HG02798 (cell line): ENCODE measurements around the gene IFT122.

ENCODE experiments used
- ATAC-seq: cut with Tn5 transposase; IDR thresholded peaks from one replicate; pipeline ENCODE4 v1.9.1; 2021; ENCODE audit warnings: mild to moderate bottlenecking; ENCODE audit not compliant: unreplicated experiment, poor library complexity

IFT122 gene

GRCh38 chr3:129563850-129564535 lies 124.0 kb downstream of the IFT122 start:
- ATAC-seq, result no peak

- no peak for ATAC-seq
These were observed 125.1 kb downstream of the IFT122 start for GRCh38 chr3:129564981-129565644.

- ATAC-seq, result no peak
These were observed 125.9 kb downstream of the IFT122 start for GRCh38 chr3:129565902-129566301.

- ATAC-seq, result no peak
These were observed 127.2 kb downstream of the IFT122 start for GRCh38 chr3:129567176-129567705.

- no peak for ATAC-seq
These were observed 127.9 kb downstream of the IFT122 start for GRCh38 chr3:129567939-129568338.

GRCh38 chr3:129569856-129570255 lies 129.8 kb downstream of the IFT122 start:
- ATAC-seq, result no peak
